NCI-H146 treated with DMSO at 0.1 percent for 48 hours (cell line): Measurements from ENCODE around the gene RIC3.

Source experiments
- DNase-seq: peaks from one replicate; lab custom pipeline; 2025; ENCODE audit not compliant: unreplicated experiment; lab: John Stamatoyannopoulos, UW

RIC3 gene

DNA sequence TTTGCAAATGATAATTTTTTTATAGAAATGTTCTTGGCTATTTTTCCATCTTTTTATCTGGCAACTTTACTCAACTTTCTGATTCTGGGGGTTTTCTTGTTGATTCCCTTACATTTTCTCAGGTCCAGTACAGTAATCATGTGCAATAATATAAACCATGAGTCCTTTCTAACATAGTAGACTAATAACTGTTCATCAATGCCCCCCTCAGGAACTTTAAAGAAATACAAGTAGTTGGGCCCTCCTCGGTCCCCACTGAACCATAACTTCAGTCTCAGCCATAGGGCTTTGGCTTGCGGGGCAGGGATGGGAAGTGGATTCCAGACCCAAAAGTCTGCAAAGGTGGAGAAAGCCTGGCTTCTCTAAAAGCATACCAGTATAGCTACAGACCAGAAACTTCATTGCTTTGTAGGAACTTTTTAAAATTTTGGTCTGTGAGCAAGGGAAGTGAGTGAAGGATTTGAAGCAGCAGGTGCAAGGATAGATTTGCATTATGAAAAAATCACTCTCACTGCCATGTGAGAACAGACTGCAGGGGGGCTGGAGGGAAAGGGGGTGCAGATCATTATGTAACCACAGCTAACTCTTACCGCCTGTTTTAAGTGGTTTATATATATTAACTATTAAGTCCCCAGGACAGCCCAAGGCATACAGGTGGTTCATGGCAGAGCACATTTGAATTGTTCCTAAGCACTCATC is 98.3 kb downstream of the RIC3 start:
- peak; percentile 37 for DNase-seq

DNA sequence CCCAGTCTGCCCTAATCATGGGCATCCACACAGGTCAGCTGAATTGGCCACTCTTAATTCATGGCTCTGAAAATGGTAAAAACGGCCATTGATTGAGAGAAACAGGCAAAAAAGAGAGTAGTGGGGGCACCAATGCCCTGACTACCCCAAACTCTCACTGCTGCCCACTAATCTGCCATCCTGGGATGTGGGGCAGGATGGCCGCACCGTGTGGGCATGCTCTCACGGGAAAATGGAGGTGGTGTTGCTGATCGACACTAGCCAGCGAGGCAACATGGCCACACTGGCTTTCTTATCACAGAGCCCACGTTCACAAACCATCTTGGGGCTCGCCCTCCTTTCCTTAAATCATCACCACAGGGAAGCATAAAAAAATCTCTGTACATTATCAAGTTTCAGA is 99.1 kb downstream of the RIC3 start:
- no peak for DNase-seq

DNA sequence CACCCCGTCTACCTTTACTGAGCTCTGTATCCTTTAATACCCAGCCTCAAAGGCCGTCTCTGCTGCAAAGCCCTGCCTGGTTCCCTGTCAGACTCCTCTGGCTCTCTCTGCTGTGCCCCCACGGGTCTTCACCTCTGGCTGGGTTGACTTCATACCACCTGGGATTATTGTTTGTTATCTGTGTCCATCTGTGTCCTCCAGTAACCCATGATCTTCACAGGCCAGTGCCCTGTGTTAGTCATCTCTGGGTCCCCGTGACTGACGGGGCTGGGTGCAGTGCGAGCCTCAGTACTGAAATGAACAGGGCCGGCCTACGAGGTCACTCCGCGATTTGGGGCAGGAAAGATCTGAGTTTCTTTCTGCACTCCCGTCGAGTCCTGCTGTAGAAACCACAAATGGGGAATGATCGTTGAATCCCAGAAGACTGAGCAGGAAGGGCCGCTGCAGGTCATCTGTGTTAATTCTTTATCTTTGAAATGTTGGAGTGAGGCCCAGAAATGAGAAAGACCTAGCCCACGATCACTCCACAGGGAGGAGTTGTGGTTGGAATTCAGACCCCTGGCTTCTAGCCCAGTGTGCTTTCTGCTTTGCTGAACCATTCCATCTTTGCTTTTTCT is 100.1 kb downstream of the RIC3 start:
- no peak for DNase-seq

DNA sequence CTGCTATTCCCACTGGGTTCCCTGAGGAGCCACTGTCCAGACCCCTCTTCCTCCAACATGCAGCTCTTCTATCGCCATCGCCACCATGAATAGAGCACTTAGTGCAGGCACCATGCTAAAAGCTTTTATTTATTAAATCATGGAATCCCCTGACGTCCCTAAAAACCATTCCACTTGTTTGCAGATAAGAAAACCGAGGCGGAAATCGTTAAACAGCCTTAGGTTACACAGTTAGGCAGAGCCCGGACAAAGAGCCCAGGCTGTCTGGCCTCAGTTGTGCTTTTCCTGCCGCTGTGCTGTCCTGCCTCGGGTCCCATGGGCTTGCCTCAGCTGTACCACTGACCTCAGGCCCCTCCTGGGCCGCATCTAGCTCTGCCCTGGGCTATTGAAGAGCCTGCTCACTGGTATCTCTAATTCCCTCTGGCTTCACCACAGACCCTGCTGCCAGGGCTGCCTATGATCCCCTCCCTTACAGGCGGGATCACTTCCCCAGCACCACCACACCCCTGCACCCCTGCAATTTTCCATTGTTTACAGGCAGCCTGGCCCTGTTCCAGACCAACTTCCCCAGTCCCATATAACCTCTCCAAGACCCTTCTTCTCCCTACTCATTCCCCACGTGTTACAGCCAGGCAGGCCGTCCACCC is 100.8 kb downstream of the RIC3 start:
- no peak for DNase-seq

- DNase-seq = no peak
Measured at GRCh38 chr11:8067567-8067928, 101.3 kb downstream of the RIC3 start.

DNA sequence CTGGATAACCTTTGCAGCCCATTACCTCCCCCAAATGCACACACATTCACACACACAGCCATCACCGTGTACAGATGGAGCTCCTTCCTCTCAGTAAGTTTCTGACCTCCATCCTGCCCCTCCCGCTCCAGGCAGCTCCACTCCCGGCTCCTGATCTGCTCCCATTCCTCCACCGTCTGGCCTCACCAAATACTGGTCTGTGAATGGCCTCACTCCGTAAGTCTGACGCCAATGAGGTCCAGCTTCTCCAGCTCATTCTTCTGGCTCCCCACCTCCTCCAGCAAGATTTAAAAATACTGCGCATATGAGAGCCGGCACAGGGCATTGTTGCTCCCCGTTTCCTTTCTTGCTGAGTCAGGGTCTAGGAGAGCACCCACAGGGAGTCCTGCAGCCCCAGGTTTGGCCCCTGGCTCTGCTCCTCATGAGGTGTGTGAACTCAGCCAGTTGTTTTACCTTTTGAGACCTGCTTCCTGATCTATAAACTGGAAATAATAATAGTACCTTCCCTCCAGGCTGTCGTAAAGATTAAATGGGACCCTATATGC is 101.8 kb downstream of the RIC3 start:
- no peak for DNase-seq

DNA sequence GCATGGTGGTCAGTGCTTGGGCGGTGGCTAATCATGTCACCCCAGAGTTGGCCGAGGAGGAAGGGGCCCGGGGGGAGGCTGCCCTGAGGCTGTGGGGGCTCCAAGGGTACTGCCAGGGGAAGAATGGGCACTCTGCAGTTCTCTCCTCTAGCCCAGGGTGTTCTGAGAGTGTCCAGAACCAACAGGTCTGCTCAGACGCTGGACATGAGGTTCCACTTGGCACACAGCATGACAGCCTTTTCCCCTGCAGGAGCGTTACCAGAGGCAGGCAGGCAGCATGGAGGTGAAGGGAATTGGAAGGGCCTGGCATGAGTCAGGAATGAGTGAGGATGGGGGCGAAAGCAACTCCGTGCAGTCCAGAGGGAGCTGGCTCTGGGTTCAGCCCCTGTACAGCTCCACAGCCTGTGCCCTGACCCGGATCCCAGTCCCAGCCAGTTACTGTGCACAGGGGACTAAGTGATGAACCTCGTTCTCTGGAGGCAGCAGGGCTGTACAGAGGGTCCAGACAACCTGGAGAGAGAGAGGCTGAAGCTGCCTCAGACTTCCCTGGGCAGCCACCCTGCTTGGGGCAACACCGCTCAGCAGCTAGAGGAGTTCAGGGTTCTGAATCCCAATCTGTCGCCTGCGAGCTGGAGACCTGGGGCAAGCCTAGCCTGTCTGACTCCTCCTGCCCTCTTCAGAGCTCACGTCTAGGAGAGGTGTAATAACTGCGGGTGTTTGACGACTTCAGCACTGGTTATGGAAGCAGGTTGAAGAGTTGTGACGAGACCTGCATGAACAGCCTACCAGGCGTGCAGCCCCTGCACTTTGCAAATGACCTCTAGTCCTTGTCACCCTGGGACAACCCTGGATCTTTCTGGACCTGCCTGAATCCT is 102.6 kb downstream of the RIC3 start:
- DNase-seq = no peak

DNA sequence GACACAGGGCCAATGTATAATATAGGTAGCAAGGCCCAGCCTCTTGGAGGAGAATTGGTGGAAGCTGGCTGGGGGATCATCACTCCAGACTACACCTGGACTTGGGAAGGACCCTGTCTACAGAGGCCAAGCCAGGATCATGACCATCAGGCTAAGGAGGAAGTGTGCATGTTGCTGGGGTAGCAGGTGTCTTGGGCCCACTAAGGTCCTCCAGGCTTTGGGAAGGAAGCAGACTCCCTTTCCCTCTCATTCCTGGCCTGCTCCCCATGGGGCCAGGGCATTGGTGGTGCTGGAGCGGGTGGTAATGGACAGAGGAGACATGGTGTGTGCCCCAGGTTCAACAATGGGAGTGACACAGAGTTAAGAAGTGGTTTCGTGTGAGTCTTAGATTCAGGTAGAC is 103.8 kb downstream of the RIC3 start:
- DNase-seq = no peak

- no peak for DNase-seq
Measured at GRCh38 chr11:8063324-8063723, 105.5 kb downstream of the RIC3 start.

- DNase-seq = no peak
Measured at GRCh38 chr11:8062781-8063257, 106.0 kb downstream of the RIC3 start.

DNA sequence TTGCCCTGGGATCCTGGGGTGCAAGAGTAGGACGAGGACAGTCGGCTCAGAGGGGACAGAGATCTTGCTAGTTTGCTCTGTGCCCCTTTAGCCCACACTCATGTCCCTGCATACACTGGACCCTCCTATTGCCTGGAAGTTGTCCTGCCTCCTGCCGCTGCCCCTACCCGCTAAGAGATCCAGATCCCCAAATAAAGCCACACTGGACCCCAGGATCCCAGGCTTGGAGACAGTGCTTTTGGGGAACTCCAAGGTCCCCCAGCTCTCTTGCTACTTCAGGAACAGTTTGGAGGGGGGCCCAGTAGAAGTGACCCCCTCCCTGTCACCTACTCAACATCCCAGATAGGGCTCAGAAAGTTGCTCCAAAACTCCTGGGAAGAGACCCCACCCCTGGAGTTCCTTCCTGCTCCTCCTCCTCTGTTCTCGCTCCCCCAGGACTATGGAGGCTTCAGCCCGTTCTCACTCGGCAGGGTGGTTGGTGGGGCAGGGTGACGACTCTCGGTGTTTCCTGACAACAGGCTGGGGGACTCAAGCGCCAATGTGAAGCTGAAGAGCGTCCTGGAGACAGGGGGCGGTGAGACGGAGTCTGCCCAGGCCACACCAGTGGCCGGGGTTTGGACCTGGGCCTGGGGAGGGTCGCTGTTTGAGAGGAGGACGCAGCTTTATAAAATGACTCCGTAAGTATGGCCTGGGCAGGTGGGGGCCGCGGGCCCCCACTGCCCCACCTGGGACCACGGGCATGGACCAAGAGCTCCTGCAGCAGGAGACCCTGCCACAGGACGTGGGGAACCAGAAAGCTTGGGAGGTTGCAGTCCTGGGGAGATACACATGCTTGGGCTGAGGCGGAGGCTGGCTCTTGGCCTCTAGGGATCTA is 107.0 kb downstream of the RIC3 start:
- DNase-seq = no peak

DNA sequence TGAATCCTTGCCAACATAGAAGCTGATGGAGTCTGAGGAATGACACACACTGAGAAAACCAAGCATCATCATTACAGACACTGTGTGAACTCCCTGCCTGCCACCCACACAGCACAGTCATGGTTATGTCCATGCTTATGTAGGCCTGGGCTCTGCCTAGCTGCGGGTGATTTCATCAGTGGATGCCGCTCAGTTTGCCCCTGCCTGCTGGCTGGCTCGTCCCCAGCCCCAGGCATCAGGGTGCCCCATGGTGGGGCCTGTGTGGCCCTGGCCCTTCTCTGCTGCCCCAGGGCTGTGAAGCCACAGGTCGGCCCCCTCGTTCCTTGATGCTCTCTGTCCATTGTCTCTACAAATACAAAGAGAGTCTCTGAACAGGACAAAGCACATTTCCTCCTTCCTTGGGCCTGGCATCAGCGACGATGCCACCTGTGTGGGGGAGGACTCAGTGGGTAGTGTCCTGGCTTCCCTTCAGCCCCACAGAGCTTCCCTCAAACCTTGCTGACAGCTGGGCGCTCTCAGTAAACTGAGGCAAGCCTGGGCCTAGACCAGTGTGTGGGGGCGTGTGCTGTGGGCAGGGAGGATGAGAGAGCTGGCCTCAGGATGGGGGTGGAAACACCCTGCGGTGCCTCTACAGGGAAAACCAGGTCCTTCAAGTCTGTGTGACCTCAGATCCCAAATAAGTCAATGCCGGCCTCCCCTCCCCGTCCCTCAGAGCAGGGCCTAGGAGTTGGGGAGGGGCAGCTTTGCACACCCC is 107.8 kb downstream of the RIC3 start:
- DNase-seq = no peak

- DNase-seq = no peak
Measured at GRCh38 chr11:8060146-8060719, 108.6 kb downstream of the RIC3 start.

DNA sequence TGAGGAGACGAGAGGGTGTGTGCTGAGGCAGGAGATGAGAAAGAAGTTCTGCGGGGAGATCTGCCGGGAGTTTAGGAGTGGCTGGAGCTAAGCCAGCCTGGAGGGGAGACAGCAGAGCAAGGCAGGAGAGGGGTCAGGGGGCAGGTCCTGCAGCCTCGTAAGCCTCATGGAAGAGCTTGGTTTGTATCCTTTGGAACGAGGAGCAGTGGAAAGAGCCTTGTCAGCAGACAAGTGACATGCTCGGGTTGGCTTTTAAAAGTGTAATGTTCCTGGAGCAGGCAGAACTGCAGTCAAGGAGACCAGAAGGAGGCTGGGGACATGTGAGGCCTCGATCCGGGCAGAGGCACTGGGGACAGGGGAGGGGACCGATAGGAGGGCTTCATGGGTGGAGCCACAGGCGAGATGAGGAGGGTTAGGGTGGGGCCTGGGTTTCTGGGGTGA is 109.2 kb downstream of the RIC3 start:
- DNase-seq = no peak

DNA sequence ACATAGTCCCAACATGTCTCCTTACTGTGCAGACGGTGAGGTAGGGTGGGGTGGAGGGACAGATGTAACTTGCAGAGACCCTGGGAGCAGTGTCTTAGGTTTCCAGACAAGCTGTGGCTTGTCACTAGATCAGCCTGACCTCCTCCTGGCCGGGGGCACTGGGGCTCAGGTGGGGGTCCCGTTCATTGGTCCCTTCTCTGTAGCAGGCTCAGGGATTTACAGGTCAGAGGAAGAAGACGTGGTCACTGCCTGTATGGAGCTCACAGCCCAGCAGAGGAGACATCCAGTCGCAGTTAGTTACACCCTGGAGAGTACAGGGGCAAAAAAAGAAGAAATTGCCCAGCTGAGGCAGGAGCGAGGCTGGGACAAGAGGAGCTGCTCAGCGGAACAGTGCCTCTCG is 109.8 kb downstream of the RIC3 start:
- no peak for DNase-seq

GRCh38 chr11:8058216-8058615 is 110.6 kb downstream of the RIC3 start:
- DNase-seq = no peak

- no peak for DNase-seq
Measured at GRCh38 chr11:8056810-8057463, 111.9 kb downstream of the RIC3 start.
